HepG2 (cell line): ENCODE results near the gene DPEP2NB. TPM values are rescaled to one million over a fixed set of nuclear protein-coding genes. Genes with fewer than 3 reads are reported as not detected.
"Not testable (repeated sequence)": the region's sequence is repeated elsewhere in the genome, so short reads cannot be mapped to it uniquely, and the experiment has no call there.

Experiments
- ATAC-seq: fragments of 200-7000 bp; cut with Tn5 transposase; 3 replicates; pipeline ENCODE4 v1.9.1; 2020; ENCODE audit warnings: mild to moderate bottlenecking, moderate library complexity
- BruUV-seq: library from RNA; stranded (reverse); fragments of 400-500 nt; replicated peaks from 2 replicates; lab custom pipeline; 2021; lab: Mats Ljungman, UMichigan
- CTCF ChIA-PET: fragments of 300-600 bp; formaldehyde crosslinking; extraction: SDS; loops from one replicate; lab custom pipeline; 2021; ENCODE audit warnings: low total read pairs, inconsistent platforms, low intra/inter-chr PET ratio; lab: Yijun Ruan, JAX
- POLR2A ChIA-PET: fragments of 350-600 bp; sonication (Branson Sonifier 250); formaldehyde crosslinking; loops from one replicate; lab custom pipeline; 2020; ENCODE audit warnings: antibody characterized with exemption, inconsistent platforms; lab: Yijun Ruan, JAX
- DNase-seq: peaks from one replicate; pipeline ENCODE4 v3.0.0-alpha.2; 2015; ENCODE audit warnings: low spot score
- FAIRE-seq: peaks from 3 replicates; lab custom pipeline; 2011; peaks lifted over from hg19 to GRCh38; lab: Jason Lieb, UNC
- H2AFZ ChIP-seq: one replicate; pipeline ENCODE4 v1.6.1; 2011; ENCODE audit warnings: low read length, inconsistent platforms
- H3K27ac ChIP-seq: fragments of 300-600 bp; 3 replicates; pipeline ENCODE4 v1.8.0; 2011; ENCODE audit warnings: mixed run types, mild to moderate bottlenecking, mixed read lengths, low read length, inconsistent platforms; ENCODE audit not compliant: insufficient read depth; ENCODE audit errors: extremely low read length
- H3K27me3 ChIP-seq, 2 experiments: fragments of 200-600 bp in 1 of 2; 2 replicates in 1 of 2; 3 replicates in 1 of 2; pipeline versions ENCODE4 v1.6.0 to v1.8.0; 2011; ENCODE audit warnings: low read length in 2 of 2, mild to moderate bottlenecking in 2 of 2, moderate library complexity in 2 of 2, inconsistent platforms in 1 of 2; ENCODE audit not compliant: insufficient read depth in 2 of 2, control insufficient read depth in 1 of 2
- H3K36me3 ChIP-seq, 2 experiments: fragments of 200-600 bp in 1 of 2; replicated peaks in 1 of 2; 2 replicates in 1 of 2; 3 replicates in 1 of 2; pipeline versions ENCODE4 v1.5.1 to v1.8.0; 2011; ENCODE audit warnings: low read length in 2 of 2, inconsistent platforms in 1 of 2; ENCODE audit not compliant: insufficient read depth in 2 of 2, control insufficient read depth in 1 of 2
- H3K4me1 ChIP-seq: 2 replicates; pipeline ENCODE4 v1.5.1; 2012; ENCODE audit warnings: low read length, inconsistent platforms; ENCODE audit not compliant: insufficient read depth
- H3K4me2 ChIP-seq: 2 replicates; pipeline ENCODE4 v1.6.0; 2011; ENCODE audit warnings: low read depth, low read length, inconsistent platforms
- H3K4me3 ChIP-seq, 3 experiments: fragments of 200-600 bp in 1 of 3; sonication (generic), shearing (Covaris generic) in 1 of 3; replicated peaks in 1 of 3; 2 replicates each; pipeline ENCODE4 v1.5.1; 2011 to 2016; ENCODE audit warnings: low read length in 3 of 3, inconsistent platforms in 2 of 3, low read depth in 2 of 3, mild to moderate bottlenecking in 2 of 3, control low read depth in 1 of 3, mixed read lengths in 1 of 3; ENCODE audit not compliant: insufficient read depth in 1 of 3
- H3K79me2 ChIP-seq: one replicate; pipeline ENCODE4 v1.6.1; 2011; ENCODE audit warnings: low read length, inconsistent platforms; ENCODE audit not compliant: insufficient read depth
- H3K9ac ChIP-seq: 2 replicates; pipeline ENCODE4 v1.6.0; 2011; ENCODE audit warnings: mild to moderate bottlenecking, low read depth, low read length, inconsistent platforms; ENCODE audit not compliant: insufficient read depth
- H3K9me3 ChIP-seq: 2 replicates; pipeline ENCODE4 v1.5.1; 2012; ENCODE audit warnings: mild to moderate bottlenecking, low read length
- H4K20me1 ChIP-seq: 2 replicates; pipeline ENCODE4 v1.6.0; 2011; ENCODE audit warnings: inconsistent platforms, mild to moderate bottlenecking, low read length, moderate library complexity; ENCODE audit not compliant: insufficient read depth
- KMT2B ChIP-seq: IDR thresholded peaks from 2 replicates; pipeline ENCODE4 v1.6.1; 2016; ENCODE audit warnings: missing genetic modification reagents, missing compliant biosample characterization
- NCOA2 ChIP-seq: sonication (generic); formaldehyde crosslinking; IDR thresholded peaks from 2 replicates; pipeline ENCODE4 v1.8.0; 2022; ENCODE audit warnings: inconsistent platforms
- NFYC ChIP-seq: IDR thresholded peaks from 2 replicates; pipeline ENCODE4 v1.6.1; 2016; ENCODE audit warnings: missing genetic modification reagents, missing compliant biosample characterization
- POLR2A ChIP-seq, 2 experiments: IDR thresholded peaks; 2 replicates each; pipeline ENCODE4 v1.6.1; 2011; ENCODE audit warnings: low read depth in 2 of 2, low read length in 2 of 2, mild to moderate bottlenecking in 1 of 2, moderate library complexity in 1 of 2; ENCODE audit not compliant: insufficient read depth in 1 of 2
- SNAPC2 ChIP-seq: sonication (generic); formaldehyde crosslinking; IDR thresholded peaks from 2 replicates; pipeline ENCODE4 v1.8.1; 2022; ENCODE audit warnings: mild to moderate bottlenecking, missing genetic modification reagents
- SOX13 ChIP-seq, 3 experiments: fragments of 450-650 bp in 1 of 3; sonication (generic) in 1 of 3; formaldehyde crosslinking in 1 of 3; IDR thresholded peaks in 2 of 3; conservative IDR thresholded peaks in 1 of 3; 2 replicates each; pipeline versions ENCODE4 v1.5.0 to v1.6.1; 2016 to 2020; ENCODE audit warnings: antibody characterized with exemption in 1 of 3, mild to moderate bottlenecking in 1 of 3, missing compliant biosample characterization in 1 of 3, missing genetic modification reagents in 1 of 3, moderate library complexity in 1 of 3
- TARDBP ChIP-seq: sonication (generic); formaldehyde crosslinking; IDR thresholded peaks from 2 replicates; pipeline ENCODE4 v1.8.0; 2022; ENCODE audit warnings: mild to moderate bottlenecking, missing genetic modification reagents
- ZBTB4 ChIP-seq: sonication (generic); formaldehyde crosslinking; IDR thresholded peaks from 2 replicates; pipeline ENCODE4 v1.4.0; 2020; ENCODE audit warnings: missing genetic modification reagents, mild to moderate bottlenecking, borderline replicate concordance
- ZFY ChIP-seq: sonication (generic); formaldehyde crosslinking; IDR thresholded peaks from 2 replicates; pipeline ENCODE4 v1.4.0; 2020; ENCODE audit warnings: missing genetic modification reagents
- ZNF354B ChIP-seq: sonication (generic); formaldehyde crosslinking; IDR thresholded peaks from 2 replicates; pipeline ENCODE4 v1.8.0; 2022; ENCODE audit warnings: mild to moderate bottlenecking, missing genetic modification reagents
- WGBS: methylation state at CpG from one replicate; pipeline ENCODE4 v1.1.6; 2017; ENCODE audit warnings: low lambda C conversion rate; 5-methylcytosine and 5-hydroxymethylcytosine counted together
- in situ Hi-C: cut with HindIII; loops from 2 replicates; pipeline ENCODE4 v1.10.0; 2017; ENCODE audit warnings: low pct_unique_long_range_greater_than_20kb; ENCODE audit not compliant: extremely low pct_ligation_motif_present
- intact Hi-C: fragments of 100-400 bp; cut with micrococcal nuclease; formaldehyde crosslinking; loops from one replicate; pipeline ENCODE4 v1.10.0; 2022; ENCODE audit not compliant: unreplicated experiment
- polyA plus RNA-seq, 8 experiments: library from polyadenylated mRNA; depleted of rRNA in 3 of 8; stranded (reverse) in 7 of 8; unstranded in 1 of 8; fragments of >200 nt; fragmentation: Illumina TruSeq in 4 of 8; extraction: Trizol in 4 of 8; gene quantifications; 2 replicates each; pipeline versions ENCODE4 v1.2.1 to v1.2.3, GENCODE V29; 2011 to 2016; ENCODE audit warnings: low read depth in 4 of 8, missing spikeins in 1 of 8, mixed read lengths in 1 of 8; ENCODE audit not compliant: insufficient read depth in 1 of 8
- total RNA-seq, 5 experiments: library from RNA; depleted of rRNA; stranded (reverse); fragments of >200 nt; fragmentation: Illumina TruSeq; extraction: Trizol; gene quantifications; 2 replicates each; pipeline ENCODE4 v1.2.3, GENCODE V29; 2016; ENCODE audit warnings: low read depth in 1 of 5
- TF ChIP-seq, protein P1 (sequence below): IDR thresholded peaks from 2 replicates; pipeline ENCODE4 v1.6.1; 2018; ENCODE audit warnings: missing genetic modification reagents, mild to moderate bottlenecking, missing compliant biosample characterization

Gene DPEP2NB
- total and polyA plus RNA-seq, 2 of the 13 experiments (the other 11 are each of a cell fraction or from before 2014, with no cell fraction given): not detected

GRCh38 chr16:67999985-68000384, 15.7 kb downstream of the DPEP2NB start:
- Histone ChIP-seq H3K36me3 (no peaks in the 10 kb centered on the region), H3K4me1 (peaks cover 40% of the 10 kb centered on the region), H3K9ac (no peak overlapping the region), H2AFZ (no peak overlapping the region), H3K4me3 (no peak overlapping the region), H3K4me2 (peak overlapping the region; percentile 16; the same call in 1 of the 2 replicates), H3K79me2 (no peaks in the 10 kb centered on the region), H4K20me1 (no peaks in the 10 kb centered on the region), H3K27ac (no peak overlapping the region), H3K9me3 (no peaks in the 10 kb centered on the region), H3K27me3 (no peaks in the 10 kb centered on the region)
- intact Hi-C loops: no loop called here
- peak; percentile 12 for ATAC-seq
- no peak for DNase-seq
- WGBS: 75% methylated on average over 2 of the region's 2 CpGs
- in situ Hi-C loops: no loop called here
- no TSS peak for BruUV-seq
- POLR2A ChIA-PET: no interaction called here
- CTCF ChIA-PET: no interaction called here
- no peak for FAIRE-seq
- TF ChIP-seq ZFY (CRISPR knock-in tag) (0 out of 2 replicates have a peak, but pooled peaks have one; percentile 20), ZNF354B (CRISPR knock-in tag) (0 out of 2 replicates have a peak, but pooled peaks have one; percentile 44), KMT2B (no peak)

DNA sequence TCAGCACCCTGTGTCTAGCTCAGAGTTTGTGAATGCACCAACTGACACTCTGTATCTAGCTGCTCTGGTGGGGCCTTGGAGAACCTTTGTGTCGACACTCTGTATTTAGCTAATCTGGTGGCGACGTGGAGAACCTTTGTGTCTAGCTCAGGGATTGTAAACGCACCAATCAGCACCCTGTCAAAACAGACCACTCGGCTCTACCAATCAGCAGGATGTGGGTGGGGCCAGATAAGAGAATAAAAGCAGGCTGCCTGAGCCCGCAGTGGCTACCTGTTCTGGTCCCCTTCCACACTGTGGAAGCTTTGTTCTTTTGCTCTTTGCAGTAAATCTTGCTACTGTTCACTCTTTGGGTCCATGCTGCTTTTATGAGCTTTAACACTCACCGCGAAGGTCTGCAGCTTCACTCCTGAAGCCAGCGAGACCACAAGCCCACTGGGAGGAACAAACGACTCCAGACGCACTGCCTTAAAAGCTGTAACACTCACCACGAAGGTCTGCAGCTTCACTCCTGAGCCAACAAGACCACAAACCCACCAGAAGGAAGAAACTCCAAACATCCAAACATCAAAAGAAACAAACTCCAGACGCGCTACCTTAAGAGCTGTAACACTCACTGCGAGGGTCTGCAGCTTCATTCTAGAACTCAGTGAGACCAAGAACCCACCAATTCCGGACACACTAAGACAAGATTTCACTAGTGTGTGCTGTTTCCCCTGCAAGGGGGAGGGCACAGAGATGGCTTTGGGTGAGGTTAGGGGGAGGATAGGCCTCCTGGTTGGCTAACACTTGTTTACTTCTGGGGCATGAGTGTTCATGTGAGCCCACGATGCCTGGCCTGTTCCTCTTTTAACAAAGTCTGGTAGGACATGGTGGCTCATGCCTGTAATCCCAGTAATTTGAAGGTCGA, 16.7 kb downstream of the DPEP2NB start, which contains the start of gene DPEP2:
Gene DPEP2 (minus strand): TSS at position 706 of the 910 bp plus-strand sequence. CDS start 6,272 bp downstream, outside the sequence.
- peak within 1 kb of the TSS; percentile 72 for H3K27ac ChIP-seq
- H3K9ac ChIP-seq: peak within 1 kb of the TSS; percentile 31
- FAIRE-seq, H3K9me3 ChIP-seq, H3K27me3 ChIP-seq, CTCF ChIA-PET, H3K79me2 ChIP-seq, H3K4me3 ChIP-seq, intact Hi-C loops, H4K20me1 ChIP-seq, H2AFZ ChIP-seq, in situ Hi-C loops, H3K36me3 ChIP-seq: not testable (repeated sequence)
- TSS peak; percentile 94 for BruUV-seq
- H3K4me2 ChIP-seq: peak within 1 kb of the TSS; percentile 16
- POLR2A ChIA-PET: interaction anchor here (0.8 to 1.8 kb wide), 12 partner anchors 8 to 86 kb away, joined by 3 to 13 read pairs (median 4); partner anchors contain the start of genes DDX28, DUS2, LCAT and NFATC3
- 57% methylated on average over 18 of the region's 18 CpGs for WGBS
- ATAC-seq (peak; percentile 67), DNase-seq (peak; percentile 74)
- peaks cover 41% of the 10 kb centered on the region for H3K4me1 ChIP-seq
- peak; percentile 37; the same call in 1 of the 2 replicates for TF ChIP-seq SNAPC2 (CRISPR knock-in tag)
- TF ChIP-seq KMT2B: 0 out of 2 replicates have a peak, but pooled peaks have one; percentile 25
- peak; percentile 13; the same call in 1 of the 2 replicates for TF ChIP-seq SOX13 (IDR thresholded peaks at IDR 0.05)
- peak; percentile 41 to 48; a peak in 1 of 4 replicates for TF ChIP-seq SOX13 (CRISPR knock-in tag; conservative IDR thresholded peaks at IDR 0.05 in 1 of 2, IDR thresholded peaks at IDR 0.05 in 1 of 2)
- peak; percentile 88 for TF ChIP-seq NFYC (CRISPR knock-in tag)
- TF ChIP-seq POLR2A (IDR thresholded peaks at IDR 0.05; ENCODE audit: insufficient read depth in 1 of 2, low read depth in 2 of 2, low read length in 2 of 2): peak; percentile 75 to 86
- peak; percentile 14; the same call in 1 of the 2 replicates for TF ChIP-seq NCOA2 (CRISPR knock-in tag)
- TF ChIP-seq, protein P1, sequence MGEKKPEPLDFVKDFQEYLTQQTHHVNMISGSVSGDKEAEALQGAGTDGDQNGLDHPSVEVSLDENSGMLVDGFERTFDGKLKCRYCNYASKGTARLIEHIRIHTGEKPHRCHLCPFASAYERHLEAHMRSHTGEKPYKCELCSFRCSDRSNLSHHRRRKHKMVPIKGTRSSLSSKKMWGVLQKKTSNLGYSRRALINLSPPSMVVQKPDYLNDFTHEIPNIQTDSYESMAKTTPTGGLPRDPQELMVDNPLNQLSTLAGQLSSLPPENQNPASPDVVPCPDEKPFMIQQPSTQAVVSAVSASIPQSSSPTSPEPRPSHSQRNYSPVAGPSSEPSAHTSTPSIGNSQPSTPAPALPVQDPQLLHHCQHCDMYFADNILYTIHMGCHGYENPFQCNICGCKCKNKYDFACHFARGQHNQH (CRISPR knock-in tag): peak; percentile 63; the same call in 1 of the 2 replicates
- peak; percentile 67 for TF ChIP-seq TARDBP (CRISPR knock-in tag)
- TF ChIP-seq ZBTB4 (CRISPR knock-in tag): peak; percentile 57; the same call in 1 of the 2 replicates
